Endometrial microvascular endothelial cells (primary cell): Measurements from ENCODE around the gene OGFOD3. TPM values are rescaled to one million over a fixed set of nuclear protein-coding genes. Genes with fewer than 3 reads are reported as not detected.

Source experiments
- in situ Hi-C: cut with HindIII; loops from 2 replicates; pipeline ENCODE4 v1.10.0; 2017; ENCODE audit warnings: low sequenced_read_pairs, low pct_unique_long_range_greater_than_20kb; ENCODE audit errors: inconsistent ontology term
- total RNA-seq: library from RNA; depleted of rRNA; stranded (reverse); fragments of >200 nt; gene quantifications from one replicate; pipeline ENCODE4 v1.2.3, GENCODE V29; 2015; ENCODE audit errors: inconsistent ontology term

OGFOD3 gene
- total RNA-seq, 1 donor from 2014 or later = 33.4 TPM

DNA sequence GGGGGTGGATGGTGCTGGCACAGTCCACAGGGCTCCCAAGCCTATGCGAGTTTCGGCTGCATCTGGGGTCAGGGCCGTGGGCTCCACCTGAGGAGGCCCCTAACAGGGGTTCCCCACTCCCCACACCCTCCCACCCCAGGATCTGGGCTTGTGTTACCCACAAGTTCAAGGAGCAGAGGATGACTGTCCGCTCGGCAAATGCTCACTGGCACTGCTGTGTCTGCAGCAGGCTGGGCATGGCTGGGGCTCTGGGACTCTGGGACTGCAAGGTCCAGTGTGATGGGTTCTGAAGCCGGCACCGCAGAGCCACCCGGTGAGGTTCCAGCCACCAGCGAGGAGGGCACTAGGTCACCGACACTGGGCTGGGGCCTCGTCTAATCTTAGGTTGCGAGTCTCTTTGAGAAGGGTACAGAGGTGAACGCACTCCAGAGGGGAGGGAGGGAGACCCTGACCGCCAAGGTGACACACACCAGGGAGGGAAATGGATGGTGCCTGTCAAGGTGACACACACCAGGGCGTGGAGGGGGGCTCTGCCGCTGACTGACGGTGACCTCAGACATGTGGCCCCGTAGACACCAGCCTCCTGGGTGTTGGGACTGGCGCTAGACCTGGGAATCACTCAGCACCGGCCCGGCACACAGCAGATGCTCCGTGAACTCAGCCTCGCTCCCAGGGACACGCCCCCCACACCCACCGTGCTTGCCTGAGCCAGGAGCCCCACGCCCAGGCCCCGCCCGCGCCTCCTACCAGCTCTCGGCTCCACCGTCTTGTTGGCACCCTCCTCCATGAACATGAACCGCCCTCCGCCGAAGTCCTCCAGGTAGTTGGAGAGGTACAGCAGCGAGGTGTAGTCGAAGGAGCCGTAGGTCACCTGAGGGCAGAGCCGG, 20.7 kb downstream of the OGFOD3 start:
- in situ Hi-C loops = no loop called here

DNA sequence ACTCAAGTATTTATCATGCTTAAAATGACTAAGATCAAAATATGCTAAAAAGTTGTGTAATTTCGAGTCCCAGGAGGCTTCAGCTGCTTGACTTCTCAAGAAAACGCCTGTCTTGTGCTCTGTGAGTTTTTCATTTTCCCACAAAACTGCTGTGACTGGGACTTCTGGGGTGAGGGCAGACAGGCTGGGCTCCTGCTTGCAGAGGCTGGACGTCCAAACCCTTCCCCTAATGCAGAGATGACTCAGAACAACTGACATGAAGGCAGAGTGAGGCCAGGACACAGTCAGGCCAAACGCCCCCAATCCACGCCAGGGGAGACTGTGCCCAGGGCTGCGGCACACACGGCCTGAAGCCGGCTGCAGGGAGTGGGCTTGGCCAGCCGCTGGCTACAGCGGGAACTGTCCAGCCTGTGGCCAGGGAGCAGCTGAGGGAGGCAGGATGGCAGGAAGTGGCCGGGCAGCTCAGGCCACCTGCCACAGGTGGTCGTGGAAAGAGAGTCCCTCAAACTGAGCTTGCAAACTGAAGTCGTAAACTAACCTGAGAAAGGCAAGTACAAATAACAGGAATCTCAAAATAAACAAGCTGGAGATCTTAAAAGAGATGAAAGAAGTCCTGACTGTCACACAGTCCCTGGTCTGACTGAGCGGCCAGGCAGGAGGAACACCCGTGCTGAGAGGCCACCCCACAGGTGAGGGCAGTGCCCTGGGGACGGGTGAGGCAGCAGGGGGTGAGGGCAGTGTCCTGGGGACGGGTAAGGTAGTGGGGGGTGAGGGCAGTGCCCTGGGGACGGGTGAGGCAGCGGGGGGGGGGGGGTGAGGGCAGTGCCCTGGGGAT, 21.6 kb downstream of the OGFOD3 start:
- in situ Hi-C loops = no loop called here

- in situ Hi-C loops = no loop called here
Observed at GRCh38 chr17:82394278-82394677, 24.1 kb downstream of the OGFOD3 start.

GRCh38 chr17:82392941-82393340, 25.4 kb downstream of the OGFOD3 start:
- in situ Hi-C loops = no loop called here

- in situ Hi-C loops = no loop called here
Observed at GRCh38 chr17:82392209-82392920, 26.0 kb downstream of the OGFOD3 start.

- in situ Hi-C loops = no loop called here
Observed at GRCh38 chr17:82391496-82392066, 26.8 kb downstream of the OGFOD3 start.

GRCh38 chr17:82390860-82391435, 27.4 kb downstream of the OGFOD3 start:
- in situ Hi-C loops = no loop called here

- in situ Hi-C loops = no loop called here
Observed at GRCh38 chr17:82390015-82390859, 28.1 kb downstream of the OGFOD3 start.

DNA sequence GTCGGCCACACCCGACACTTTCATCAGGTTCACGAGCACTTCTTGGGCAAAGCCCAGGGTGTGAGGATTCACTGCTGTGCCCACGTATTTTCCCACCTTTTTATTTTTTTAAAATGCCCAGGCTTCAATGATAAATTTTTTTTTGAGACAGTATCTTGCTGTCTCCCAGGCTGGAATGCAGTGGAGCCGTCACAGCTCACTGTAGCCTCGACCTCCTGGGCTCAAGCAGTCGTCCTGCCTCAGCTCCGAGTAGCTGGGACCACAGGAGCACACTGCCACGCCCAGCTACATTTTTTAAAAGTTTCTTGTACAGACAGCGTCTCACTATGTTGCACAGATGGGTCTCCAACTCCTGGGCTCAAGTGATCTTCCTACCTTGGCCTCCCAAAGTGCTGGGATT, 29.0 kb downstream of the OGFOD3 start:
- in situ Hi-C loops = no loop called here

GRCh38 chr17:82388922-82389283, 29.5 kb downstream of the OGFOD3 start:
- in situ Hi-C loops = no loop called here

GRCh38 chr17:82388223-82388921, 30.0 kb downstream of the OGFOD3 start:
- in situ Hi-C loops = no loop called here

DNA sequence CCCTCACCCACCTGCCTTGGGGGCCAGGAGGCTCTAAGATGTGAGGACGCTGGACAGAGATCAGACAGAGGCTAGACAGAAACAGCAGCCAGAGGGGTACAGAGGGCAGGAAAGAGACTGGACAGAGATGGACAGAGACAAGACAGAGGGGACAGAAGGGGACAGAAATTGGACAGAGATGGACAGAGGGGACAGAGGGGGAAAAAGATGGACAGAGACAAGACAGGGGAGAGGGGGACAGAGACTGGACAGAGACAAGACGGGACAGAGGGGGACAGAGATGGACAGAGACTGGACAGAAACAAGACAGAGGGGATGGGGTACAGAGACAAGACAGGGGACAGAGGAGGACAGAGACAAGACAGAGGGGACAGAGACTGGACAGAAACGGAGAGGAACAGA, 30.7 kb downstream of the OGFOD3 start:
- in situ Hi-C loops = no loop called here

DNA sequence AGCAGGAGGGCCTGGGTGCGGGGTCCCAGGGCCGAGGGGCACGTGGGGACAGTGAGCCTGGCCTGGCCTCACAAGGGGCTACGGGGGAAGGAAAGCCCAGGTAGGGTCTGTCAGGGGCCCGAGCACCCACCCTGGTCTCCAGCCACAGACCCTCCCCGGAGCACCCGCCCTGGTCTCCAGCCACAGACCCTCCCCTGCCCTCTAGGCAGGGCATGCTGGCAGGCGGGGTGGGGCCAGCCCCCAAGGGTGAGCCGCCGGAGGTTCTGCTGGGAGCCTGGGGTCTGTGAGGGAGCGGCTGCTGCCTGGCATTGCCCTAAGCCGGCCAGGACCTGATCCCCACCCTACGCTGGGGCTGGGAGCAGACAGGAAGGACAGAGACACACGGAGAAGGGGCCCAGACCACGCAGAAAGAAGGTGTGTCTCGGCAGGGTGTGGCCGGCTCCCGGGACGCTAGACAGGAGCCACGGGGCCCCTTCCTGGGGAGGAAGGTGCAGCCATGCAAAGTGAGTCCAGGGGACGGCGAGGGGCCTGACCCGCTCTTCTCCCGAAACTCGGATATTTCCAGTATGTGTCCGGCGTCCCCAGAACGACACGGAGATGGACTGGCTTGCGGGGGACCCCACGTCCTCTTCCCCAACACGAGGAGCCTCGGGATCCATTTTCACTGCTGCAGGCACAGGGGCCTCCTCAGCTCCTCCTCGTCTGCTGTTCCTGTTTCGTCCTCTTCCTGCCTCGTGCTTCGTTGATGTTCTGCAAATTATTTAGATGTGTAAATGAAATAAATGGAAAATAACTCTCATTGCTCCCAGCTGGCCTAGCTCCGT, 31.3 kb downstream of the OGFOD3 start:
- in situ Hi-C loops = no loop called here

GRCh38 chr17:82386255-82386831, 32.0 kb downstream of the OGFOD3 start:
- in situ Hi-C loops = no loop called here

GRCh38 chr17:82385559-82386254, 32.7 kb downstream of the OGFOD3 start:
- in situ Hi-C loops = no loop called here
